IMR-90 (cell line): ENCODE results near the gene CHMP1B.

Experiments used
- MAZ ChIP-seq: IDR thresholded peaks from 2 replicates; pipeline ENCODE4 v1.6.1; 2012; ENCODE audit warnings: low read depth, mild to moderate bottlenecking, low read length, improper control_type of control experiment, moderate library complexity, borderline replicate concordance
- NFE2L2 ChIP-seq: fragments of 150-350 bp; IDR thresholded peaks from 2 replicates; pipeline ENCODE4 v1.6.1; 2016; ENCODE audit warnings: low read depth, mild to moderate bottlenecking, low read length
- POLR2A ChIP-seq: IDR thresholded peaks from 2 replicates; pipeline ENCODE4 v1.6.1; 2012; ENCODE audit warnings: mild to moderate bottlenecking, low read depth, low read length
- SMC3 ChIP-seq: fragments of 150-350 bp; IDR thresholded peaks from 2 replicates; pipeline ENCODE4 v1.6.1; 2016; ENCODE audit warnings: low read depth, mild to moderate bottlenecking, antibody characterized with exemption, low read length, moderate library complexity
- TF ChIP-seq, protein P1 (sequence below): conservative IDR thresholded peaks from 2 replicates; pipeline ENCODE4 v1.5.1; 2012; ENCODE audit warnings: mild to moderate bottlenecking, low read depth, low read length, improper control_type of control experiment
- TF ChIP-seq, protein P2 (sequence below): fragments of 150-350 bp; IDR thresholded peaks from 2 replicates; pipeline ENCODE4 v1.6.1; 2017; ENCODE audit warnings: mild to moderate bottlenecking, antibody characterized with exemption, low read length, low read depth

DNA sequence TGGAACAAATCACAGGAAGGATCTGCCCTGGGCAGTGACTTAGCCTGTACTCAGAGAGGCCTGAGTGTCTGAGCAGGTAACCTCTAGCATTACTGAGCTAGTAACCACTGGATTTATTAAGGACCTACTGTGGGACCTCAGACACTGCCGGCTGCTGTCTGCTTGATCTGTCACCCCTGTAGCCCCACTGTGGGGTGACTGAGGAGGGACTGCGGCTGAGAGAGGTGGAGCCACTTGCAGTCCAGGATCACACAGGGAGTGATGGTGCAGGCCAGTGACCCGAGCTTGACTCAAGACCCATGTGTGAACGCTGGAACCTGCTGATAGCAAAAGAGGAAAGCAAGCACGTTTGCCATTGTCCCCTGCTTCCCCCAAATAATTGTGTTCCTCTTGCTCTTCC, 15.6 kb downstream of the CHMP1B start:
- TF ChIP-seq MAZ (no peak), SMC3 (no peak), NFE2L2 (no peak), POLR2A (no peak)
- TF ChIP-seq, protein P1, sequence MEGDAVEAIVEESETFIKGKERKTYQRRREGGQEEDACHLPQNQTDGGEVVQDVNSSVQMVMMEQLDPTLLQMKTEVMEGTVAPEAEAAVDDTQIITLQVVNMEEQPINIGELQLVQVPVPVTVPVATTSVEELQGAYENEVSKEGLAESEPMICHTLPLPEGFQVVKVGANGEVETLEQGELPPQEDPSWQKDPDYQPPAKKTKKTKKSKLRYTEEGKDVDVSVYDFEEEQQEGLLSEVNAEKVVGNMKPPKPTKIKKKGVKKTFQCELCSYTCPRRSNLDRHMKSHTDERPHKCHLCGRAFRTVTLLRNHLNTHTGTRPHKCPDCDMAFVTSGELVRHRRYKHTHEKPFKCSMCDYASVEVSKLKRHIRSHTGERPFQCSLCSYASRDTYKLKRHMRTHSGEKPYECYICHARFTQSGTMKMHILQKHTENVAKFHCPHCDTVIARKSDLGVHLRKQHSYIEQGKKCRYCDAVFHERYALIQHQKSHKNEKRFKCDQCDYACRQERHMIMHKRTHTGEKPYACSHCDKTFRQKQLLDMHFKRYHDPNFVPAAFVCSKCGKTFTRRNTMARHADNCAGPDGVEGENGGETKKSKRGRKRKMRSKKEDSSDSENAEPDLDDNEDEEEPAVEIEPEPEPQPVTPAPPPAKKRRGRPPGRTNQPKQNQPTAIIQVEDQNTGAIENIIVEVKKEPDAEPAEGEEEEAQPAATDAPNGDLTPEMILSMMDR = no peak
- TF ChIP-seq, protein P2, sequence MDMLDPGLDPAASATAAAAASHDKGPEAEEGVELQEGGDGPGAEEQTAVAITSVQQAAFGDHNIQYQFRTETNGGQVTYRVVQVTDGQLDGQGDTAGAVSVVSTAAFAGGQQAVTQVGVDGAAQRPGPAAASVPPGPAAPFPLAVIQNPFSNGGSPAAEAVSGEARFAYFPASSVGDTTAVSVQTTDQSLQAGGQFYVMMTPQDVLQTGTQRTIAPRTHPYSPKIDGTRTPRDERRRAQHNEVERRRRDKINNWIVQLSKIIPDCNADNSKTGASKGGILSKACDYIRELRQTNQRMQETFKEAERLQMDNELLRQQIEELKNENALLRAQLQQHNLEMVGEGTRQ = no peak
